ELF-1 (cell line): ENCODE measurements around the gene ARSI.

Experiments used
- DNase-seq: peaks from one replicate; pipeline ENCODE4 v3.0.0-alpha.2; 2016; ENCODE audit warnings: low read depth, low spot score

ARSI gene

DNA sequence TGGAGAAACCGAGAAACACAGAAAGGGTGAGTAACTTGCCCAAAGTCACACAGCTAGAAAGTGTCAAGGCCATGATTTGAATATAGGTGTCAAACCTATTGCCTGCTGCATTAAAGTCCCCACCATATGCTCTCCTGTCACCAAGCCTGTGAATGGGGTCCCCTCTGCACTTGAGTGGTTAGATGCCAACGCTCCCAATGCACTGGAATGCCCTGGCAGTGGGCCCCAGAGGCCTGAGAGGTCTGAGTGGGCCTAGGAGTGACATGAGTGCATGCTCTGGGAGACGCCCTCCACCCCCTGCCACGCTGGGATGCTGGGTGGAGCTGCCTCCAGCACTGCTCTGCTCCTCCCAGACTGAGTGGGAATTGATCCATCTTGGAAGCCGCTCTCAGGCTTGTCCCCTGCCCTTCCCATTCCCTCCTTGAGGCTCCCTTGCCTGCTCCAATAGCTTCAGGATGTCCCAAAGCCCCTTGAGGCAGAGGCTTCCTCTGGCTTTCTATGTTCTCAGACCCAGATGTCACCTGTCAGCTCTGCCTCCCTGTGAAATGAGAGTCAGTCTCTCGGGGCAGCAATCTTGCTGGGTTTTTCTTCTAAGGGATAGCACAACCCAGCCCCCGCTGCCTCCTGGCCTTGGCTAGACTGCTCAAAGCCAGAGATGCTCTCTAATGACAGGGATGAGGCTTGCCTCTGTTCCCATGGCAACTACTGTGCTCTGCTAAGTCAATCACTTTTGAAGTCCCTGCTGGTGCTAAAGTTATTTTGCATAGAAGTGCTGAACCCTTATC, 6.6 kb upstream of the ARSI start:
- peak; percentile 82 for DNase-seq

GRCh38 chr5:150307617-150308426, 5.1 kb upstream of the ARSI start:
- no peak for DNase-seq

DNA sequence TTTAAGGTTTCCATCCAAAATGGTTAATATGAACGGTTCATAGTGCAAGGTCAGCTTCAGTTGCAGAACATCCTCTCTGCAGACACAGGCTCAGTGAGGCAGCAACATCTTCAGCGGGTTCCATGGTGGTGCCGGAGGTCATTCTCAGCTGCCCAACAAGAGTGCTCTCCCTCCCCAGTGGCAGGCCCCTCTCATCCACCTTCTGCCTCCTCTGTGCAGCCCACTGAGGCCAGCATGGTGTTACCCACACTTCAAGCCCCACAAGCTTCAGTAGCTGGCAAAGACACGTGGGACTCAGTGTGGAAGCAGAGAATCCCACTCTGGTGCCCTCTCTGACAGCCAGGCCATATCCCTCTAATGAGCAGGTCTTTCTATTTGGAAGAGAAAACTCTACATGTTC, 4.1 kb upstream of the ARSI start:
- no peak for DNase-seq

DNA sequence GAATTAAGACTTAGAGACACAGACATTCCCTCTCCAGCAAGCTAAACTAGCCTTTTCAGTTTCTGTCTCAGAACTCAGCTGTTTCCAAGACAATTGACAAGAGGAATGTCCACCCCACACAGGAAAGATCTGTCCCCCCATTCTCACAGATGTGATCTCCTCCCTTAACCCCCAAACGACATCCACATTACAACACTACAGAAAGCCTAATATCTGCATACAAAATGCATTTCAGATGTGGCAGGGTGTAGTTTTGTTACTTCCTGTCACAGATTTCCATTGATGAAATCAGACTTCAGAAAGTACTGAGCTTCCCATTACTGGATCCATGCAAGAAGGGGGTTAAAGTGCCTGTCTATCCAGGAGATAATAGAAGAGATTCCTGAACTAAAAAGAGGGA, 2.9 kb upstream of the ARSI start:
- no peak for DNase-seq

GRCh38 chr5:150305095-150305494, 2.4 kb upstream of the ARSI start:
- DNase-seq = no peak

GRCh38 chr5:150304481-150305081, 1.9 kb upstream of the ARSI start:
- peak; percentile 83 for DNase-seq

DNA sequence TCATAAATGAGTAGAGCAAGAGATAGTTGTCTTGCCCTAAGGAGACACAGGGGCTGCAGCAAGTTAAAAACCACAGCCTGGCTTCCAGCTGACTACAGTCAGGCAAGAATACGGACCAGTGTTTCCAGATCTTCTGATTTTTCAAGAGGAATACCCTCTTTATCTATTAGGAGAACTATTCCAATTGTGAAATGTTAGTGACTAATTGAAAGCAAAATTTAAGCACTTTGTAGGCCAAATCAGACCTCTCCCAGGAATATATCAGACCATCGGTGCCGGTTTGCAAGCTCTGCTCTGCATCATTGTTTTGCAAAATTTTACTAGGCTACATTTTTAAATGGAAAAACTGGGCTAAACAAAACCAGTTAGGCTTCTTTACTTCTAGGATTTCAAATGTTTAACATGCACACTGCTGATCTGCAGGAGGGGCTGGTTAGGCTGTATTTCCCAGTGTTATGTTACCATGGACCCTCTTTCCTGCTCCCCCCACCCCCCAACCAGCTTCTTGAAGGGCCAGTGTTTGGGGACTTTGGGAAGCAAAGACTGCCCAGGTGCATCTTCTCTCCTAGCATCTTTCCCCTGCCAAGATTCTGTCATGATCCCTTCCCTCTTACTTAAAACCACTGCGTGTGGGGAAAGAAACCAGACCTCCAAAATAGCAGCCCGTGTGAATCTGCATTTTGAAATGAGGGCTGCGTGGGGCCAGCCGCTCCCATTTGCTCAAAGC, 1.1 kb upstream of the ARSI start:
- DNase-seq = peak; percentile 19

DNA sequence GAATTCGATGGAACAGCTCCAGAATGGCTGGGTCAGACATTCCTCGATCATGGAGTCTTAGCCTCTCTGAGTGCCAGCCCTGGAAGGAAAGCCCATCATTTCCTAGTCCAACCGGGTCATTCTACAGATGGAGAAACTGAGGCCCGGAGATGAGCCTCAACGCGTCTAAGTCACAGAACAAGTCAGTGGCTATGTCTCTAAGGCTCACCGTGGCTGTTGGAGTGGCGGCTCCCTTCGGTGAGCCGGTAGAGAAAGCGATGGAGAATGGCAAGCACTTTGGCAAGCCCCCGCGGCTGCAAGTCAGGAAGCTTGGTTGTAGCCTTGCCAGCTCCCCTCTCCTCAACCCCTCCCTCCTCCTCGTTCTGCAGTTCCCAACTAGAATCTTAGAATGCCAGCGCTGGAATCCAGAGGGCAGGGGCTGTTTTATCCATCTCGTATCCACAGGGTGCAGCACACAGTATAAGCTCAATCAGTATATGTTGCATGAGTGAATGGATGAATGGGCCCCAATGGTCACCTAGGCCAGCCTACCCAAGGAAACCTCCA, 438 bp upstream of the ARSI start:
- no peak for DNase-seq

DNA sequence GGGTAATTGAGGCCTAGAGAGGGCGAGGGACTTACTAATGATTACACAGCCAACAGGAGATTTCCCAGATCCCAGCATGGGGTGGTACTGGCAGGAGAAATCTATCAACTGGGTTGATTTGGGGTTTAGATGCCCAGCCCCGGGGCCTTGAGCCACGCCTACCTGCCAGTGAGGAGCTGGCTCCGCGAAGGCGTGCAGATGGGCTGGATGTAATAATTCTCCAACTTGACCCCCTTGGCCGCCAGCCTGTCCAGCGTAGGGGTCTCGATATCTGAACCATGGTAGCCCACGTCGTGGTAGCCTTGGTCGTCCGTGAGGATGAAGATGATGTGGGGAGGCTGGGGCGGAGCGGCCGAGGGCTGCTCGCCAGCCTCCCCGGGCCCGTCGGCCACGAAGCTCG, 804 bp downstream of the ARSI start:
- no peak for DNase-seq

DNA sequence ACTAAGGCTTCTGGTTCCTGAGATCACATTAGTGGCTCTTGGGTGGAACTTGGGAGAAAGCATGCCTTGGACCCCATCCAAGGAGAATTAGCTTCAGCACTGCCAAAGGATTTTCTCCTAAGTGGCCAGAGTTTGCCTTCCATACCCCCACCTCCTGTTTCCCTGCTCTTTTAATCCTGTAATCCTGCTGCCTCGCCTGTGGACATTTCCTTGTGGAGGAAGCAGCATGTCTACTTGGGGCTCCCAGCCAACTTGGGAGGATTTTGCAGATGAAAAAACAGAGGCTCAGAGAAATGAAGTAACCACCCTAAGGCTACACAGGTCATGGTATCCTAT, 1.6 kb downstream of the ARSI start:
- DNase-seq = no peak

DNA sequence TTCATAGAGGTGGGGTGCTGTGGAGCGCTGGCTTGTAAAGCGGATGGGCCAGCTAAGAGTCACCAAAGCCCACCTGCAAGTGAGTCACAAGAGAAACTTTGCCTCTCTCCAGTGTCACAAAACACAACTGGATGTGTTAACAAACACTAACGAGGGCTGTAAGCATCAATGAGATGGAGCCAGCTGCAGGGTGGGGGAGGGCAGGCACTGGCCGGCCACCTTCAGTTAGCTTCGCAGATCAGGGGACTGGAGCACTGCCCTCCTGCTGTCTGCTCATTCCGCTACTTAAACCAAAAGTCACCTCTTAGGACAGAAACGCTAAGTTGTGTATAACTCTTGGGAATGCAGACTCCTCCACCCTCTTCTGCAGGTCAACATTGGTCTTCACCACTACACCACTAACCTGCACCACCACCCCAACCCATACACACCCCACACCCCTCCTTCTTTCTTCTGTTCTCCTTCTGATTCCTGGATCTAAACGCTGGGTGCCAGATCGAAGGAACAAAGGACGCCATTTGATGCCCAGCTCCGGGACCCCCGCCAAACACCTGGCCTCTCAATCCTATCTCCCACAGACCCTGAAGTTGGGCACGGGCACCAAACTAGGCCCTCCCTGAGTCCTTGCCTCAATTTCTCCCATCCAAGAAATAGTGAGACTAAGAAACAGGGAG, 2.1 kb downstream of the ARSI start:
- peak; percentile 48 for DNase-seq

- peak; percentile 49 for DNase-seq
Observed at GRCh38 chr5:150299571-150300327, 3.0 kb downstream of the ARSI start.

DNA sequence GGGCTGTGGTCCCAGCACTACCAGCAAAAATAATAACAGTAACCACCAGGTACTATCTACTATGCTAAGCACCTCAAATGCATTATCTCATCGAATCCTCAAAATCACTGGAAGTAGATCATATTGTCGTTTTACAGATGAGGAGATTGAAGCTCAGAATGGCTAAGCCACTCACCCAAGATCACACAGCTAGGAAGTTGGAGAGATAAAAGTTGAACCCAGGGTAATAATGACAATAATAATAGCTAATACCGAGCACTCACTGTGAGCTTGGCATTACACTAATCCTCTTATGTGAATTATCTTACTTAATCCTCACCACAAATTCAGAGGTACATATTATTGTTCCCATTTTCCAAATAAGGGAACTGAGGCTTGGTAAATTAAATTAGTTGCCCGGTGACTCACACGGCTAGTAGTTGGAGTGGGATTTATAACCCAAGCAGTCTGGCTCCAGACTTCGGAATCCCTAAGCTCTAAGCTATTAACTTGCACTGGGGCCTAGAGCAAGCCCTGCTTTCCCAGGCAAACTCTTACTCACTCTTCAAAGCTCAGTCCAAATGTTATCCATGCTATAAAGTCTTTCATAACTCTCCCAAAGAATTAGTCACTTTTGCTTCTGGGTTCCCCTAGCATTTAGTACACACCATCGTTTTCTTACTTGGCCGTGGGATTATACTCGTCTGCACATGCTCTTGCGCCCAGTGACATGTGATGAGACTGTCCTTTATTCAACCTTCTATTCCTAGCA, 3.8 kb downstream of the ARSI start:
- DNase-seq = peak; percentile 62

GRCh38 chr5:150297934-150298595, 4.6 kb downstream of the ARSI start:
- no peak for DNase-seq

DNA sequence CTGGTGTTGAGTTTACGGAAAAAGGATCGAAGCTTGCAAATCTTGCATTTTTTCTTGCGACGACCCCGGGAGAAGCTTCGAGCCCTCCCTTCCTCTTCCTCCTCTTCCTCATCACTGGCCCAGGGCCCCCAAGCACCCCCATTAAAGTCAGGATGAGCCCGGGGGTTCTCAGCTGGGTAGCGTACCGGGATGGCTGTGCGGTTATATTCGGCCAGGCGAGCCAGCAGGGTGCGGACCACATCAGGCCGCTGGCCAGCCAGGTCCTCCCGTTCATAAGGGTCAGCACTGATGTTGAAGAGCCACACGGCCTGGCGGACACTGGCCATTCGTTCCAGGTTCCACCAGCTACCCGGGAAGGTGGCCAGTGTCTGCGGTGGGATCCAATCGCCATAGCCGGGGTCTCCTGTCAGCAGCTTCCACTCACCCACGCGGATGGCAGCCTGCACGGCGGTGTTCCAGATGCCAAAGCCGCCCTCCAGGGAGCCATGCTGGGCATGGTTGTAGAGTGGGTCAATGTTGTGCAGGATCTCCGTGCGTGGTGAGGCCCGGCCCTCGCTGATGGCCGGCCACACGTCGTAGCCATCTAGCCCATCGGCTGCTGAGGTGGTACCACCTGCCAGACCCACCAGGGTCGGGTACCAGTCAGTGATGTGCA, 5.3 kb downstream of the ARSI start:
- no peak for DNase-seq

DNA sequence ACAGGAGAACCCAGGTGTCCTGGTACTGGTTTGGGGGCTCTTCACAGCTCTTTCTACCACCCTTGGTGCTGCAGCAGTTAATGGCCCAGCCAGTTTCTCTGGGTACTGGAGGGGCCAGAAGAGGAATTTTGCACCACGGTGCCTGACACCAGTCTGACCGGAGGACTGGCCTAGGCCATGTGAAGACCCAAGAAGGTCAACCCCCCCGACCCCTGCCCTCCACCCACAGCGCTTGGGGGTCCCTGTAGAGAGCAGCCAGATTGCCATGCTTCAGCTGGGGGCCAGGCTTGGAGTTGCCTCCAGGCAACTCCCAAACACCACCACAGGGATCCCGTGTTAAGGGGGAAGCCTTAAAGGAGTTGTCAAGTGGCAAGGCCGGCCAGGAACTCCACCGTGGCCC, 6.2 kb downstream of the ARSI start:
- no peak for DNase-seq

- DNase-seq = no peak
Observed at GRCh38 chr5:150295741-150296486, 6.8 kb downstream of the ARSI start.

DNA sequence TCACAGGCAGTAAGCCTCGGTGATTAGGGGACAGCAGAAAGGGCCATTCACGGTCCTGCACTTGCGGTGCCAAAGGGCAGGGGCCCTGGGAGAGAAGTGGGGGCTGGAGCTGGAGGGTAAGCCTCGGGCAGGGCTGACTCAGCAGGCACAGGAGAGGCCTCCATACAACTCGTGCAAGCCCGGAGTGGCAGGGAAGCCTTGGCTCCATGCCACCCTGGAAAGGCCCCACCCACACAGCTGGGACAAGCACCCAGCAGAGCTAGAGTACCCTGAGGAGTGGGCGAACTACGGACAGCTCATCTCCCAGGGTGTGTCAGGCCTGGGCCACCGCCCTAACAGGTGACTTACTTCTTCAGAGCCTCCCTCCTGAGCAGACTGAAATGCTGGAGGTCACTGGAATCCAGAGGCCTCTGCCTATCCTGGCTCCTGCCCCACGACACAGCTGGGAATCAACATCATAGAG, 7.5 kb downstream of the ARSI start:
- no peak for DNase-seq
